H1 (cell line): ENCODE results near the gene P2RX6. TPM values are rescaled to one million over a fixed set of nuclear protein-coding genes. Genes with fewer than 3 reads are reported as not detected.

ENCODE experiments used
- CTCF ChIA-PET: fragments of 300-600 bp; sonication (Branson Sonifier 250); formaldehyde crosslinking; loops from one replicate; lab custom pipeline; 2021; ENCODE audit not compliant: partially characterized antibody; lab: Charles Lee
- POLR2A ChIA-PET: fragments of 300-600 bp; sonication (Branson Sonifier 250); formaldehyde crosslinking; loops from one replicate; lab custom pipeline; 2021; ENCODE audit warnings: inconsistent platforms; ENCODE audit not compliant: partially characterized antibody; lab: Charles Lee
- DNase-seq, 2 experiments: peaks; one replicate each; pipeline versions ENCODE4 v3.0.0 to v3.0.0-alpha.2; 2010 to 2022; ENCODE audit warnings: low spot score in 2 of 2, low read depth in 1 of 2, mixed read lengths in 1 of 2
- FAIRE-seq: peaks from 2 replicates; lab custom pipeline; 2011; peaks lifted over from hg19 to GRCh38; lab: Jason Lieb, UNC
- H2AFZ ChIP-seq: 2 replicates; pipeline ENCODE4 v1.8.1; 2012; ENCODE audit warnings: low read length, inconsistent platforms
- H2AK5ac ChIP-seq: 2 replicates; pipeline ENCODE4 v1.6.1; 2013; ENCODE audit warnings: low read depth, low read length
- H2BK120ac ChIP-seq: replicated peaks from 2 replicates; pipeline ENCODE3; 2013; ENCODE audit warnings: low read depth, low read length, inconsistent platforms
- H2BK12ac ChIP-seq: 2 replicates; pipeline ENCODE4 v1.6.1; 2013; ENCODE audit warnings: low read depth, low read length
- H2BK15ac ChIP-seq: 2 replicates; pipeline ENCODE4 v1.6.1; 2013; ENCODE audit warnings: low read length
- H2BK20ac ChIP-seq: 2 replicates; pipeline ENCODE4 v1.6.1; 2013; ENCODE audit warnings: low read length
- H2BK5ac ChIP-seq: 2 replicates; pipeline ENCODE4 v1.6.1; 2013; ENCODE audit warnings: low read depth, low read length
- H3K14ac ChIP-seq: 2 replicates; pipeline ENCODE4 v1.6.1; 2013; ENCODE audit warnings: inconsistent platforms; ENCODE audit not compliant: insufficient read length
- H3K18ac ChIP-seq: 2 replicates; pipeline ENCODE4 v1.6.1; 2013; ENCODE audit warnings: low read length; ENCODE audit errors: extremely low read depth
- H3K23ac ChIP-seq: 2 replicates; pipeline ENCODE4 v1.6.1; 2013; ENCODE audit warnings: inconsistent platforms; ENCODE audit not compliant: insufficient read length
- H3K23me2 ChIP-seq: 2 replicates; pipeline ENCODE4 v1.6.1; 2013; ENCODE audit warnings: low read depth, low read length
- H3K27ac ChIP-seq: 2 replicates; pipeline ENCODE4 v1.6.1; 2011; ENCODE audit warnings: low read depth, low read length, inconsistent platforms
- H3K27me3 ChIP-seq, 4 experiments: replicated peaks in 1 of 4; 1 replicate in 1 of 4; 2 replicates in 3 of 4; pipeline versions ENCODE4 v1.6.1 to v1.8.1; 2011 to 2013; ENCODE audit warnings: low read length in 3 of 4, mild to moderate bottlenecking in 3 of 4, inconsistent platforms in 2 of 4, mixed read lengths in 2 of 4, moderate library complexity in 1 of 4; ENCODE audit not compliant: control insufficient read depth in 3 of 4, insufficient read depth in 3 of 4; ENCODE audit errors: extremely low read depth in 1 of 4
- H3K36me3 ChIP-seq, 4 experiments: 2 replicates each; pipeline versions ENCODE4 v1.6.1 to v1.8.1; 2011 to 2013; ENCODE audit warnings: mild to moderate bottlenecking in 4 of 4, low read length in 3 of 4, moderate library complexity in 2 of 4, control low read depth in 1 of 4, inconsistent platforms in 1 of 4; ENCODE audit not compliant: insufficient read depth in 4 of 4, control insufficient read depth in 2 of 4
- H3K4ac ChIP-seq: replicated peaks from 2 replicates; pipeline ENCODE3; 2013; ENCODE audit warnings: low read length, low read depth, mixed read lengths, inconsistent platforms; ENCODE audit not compliant: insufficient read length
- H3K4me1 ChIP-seq, 4 experiments: replicated peaks in 1 of 4; 1 replicate in 1 of 4; 2 replicates in 3 of 4; pipeline versions ENCODE4 v1.6.1 to v1.8.1; 2011 to 2013; ENCODE audit warnings: low read length in 3 of 4, inconsistent platforms in 2 of 4, mixed read lengths in 1 of 4; ENCODE audit not compliant: insufficient read depth in 4 of 4, control insufficient read depth in 3 of 4
- H3K4me2 ChIP-seq, 2 experiments: 2 replicates each; pipeline versions ENCODE4 v1.6.1 to v1.8.1; 2011 to 2013; ENCODE audit warnings: low read depth in 2 of 2, low read length in 2 of 2, control low read depth in 1 of 2, inconsistent platforms in 1 of 2, mild to moderate bottlenecking in 1 of 2; ENCODE audit not compliant: insufficient read depth in 1 of 2
- H3K4me3 ChIP-seq, 4 experiments: fragments of 200-600, 300-600 bp in 1 of 4; sonication (generic), shearing (Covaris generic), sonication (Bioruptor Twin) in 1 of 4; 2 replicates each; pipeline versions ENCODE4 v1.5.1 to v1.8.1; 2011 to 2016; ENCODE audit warnings: low read length in 4 of 4, low read depth in 3 of 4, control low read depth in 2 of 4, inconsistent platforms in 2 of 4, mild to moderate bottlenecking in 2 of 4, mixed read lengths in 1 of 4, moderate library complexity in 1 of 4; ENCODE audit not compliant: insufficient read depth in 2 of 4; ENCODE audit errors: extremely low read depth in 1 of 4
- H3K56ac ChIP-seq: replicated peaks from 2 replicates; pipeline ENCODE3; 2013; ENCODE audit warnings: low read depth, mild to moderate bottlenecking, mixed read lengths, low read length, inconsistent platforms; ENCODE audit not compliant: insufficient read length
- H3K79me1 ChIP-seq: 2 replicates; pipeline ENCODE4 v1.6.1; 2013; ENCODE audit warnings: low read depth, low read length, control low read depth
- H3K79me2 ChIP-seq, 2 experiments: 2 replicates each; pipeline versions ENCODE4 v1.6.1 to v1.8.1; 2012 to 2013; ENCODE audit warnings: low read length in 2 of 2, mild to moderate bottlenecking in 2 of 2, inconsistent platforms in 1 of 2; ENCODE audit not compliant: insufficient read depth in 2 of 2, control insufficient read depth in 1 of 2
- H3K9ac ChIP-seq, 4 experiments: replicated peaks in 1 of 4; 1 replicate in 1 of 4; 2 replicates in 3 of 4; pipeline versions ENCODE4 v1.6.1 to v1.8.1; 2011 to 2013; ENCODE audit warnings: low read depth in 3 of 4, low read length in 3 of 4, control low read depth in 2 of 4, mild to moderate bottlenecking in 2 of 4, moderate library complexity in 2 of 4, inconsistent platforms in 1 of 4; ENCODE audit errors: extremely low read depth in 1 of 4
- H3K9me3 ChIP-seq, 2 experiments: 2 replicates each; pipeline versions ENCODE4 v1.6.1 to v1.8.1; 2012 to 2013; ENCODE audit warnings: mild to moderate bottlenecking in 2 of 2, moderate library complexity in 2 of 2, control low read depth in 1 of 2, inconsistent platforms in 1 of 2, low read depth in 1 of 2, low read length in 1 of 2, mixed read lengths in 1 of 2; ENCODE audit not compliant: insufficient read depth in 2 of 2
- H4K20me1 ChIP-seq, 2 experiments: replicated peaks in 1 of 2; 2 replicates each; pipeline versions ENCODE3 to v1.8.1; 2011 to 2013; ENCODE audit warnings: inconsistent platforms in 2 of 2, low read length in 2 of 2, mild to moderate bottlenecking in 1 of 2; ENCODE audit not compliant: insufficient read depth in 2 of 2, control insufficient read depth in 1 of 2
- H4K5ac ChIP-seq: 2 replicates; pipeline ENCODE4 v1.6.1; 2013; ENCODE audit warnings: low read length, low read depth, mixed read lengths, inconsistent platforms; ENCODE audit not compliant: insufficient read length
- H4K8ac ChIP-seq: 2 replicates; pipeline ENCODE4 v1.8.0; 2013; ENCODE audit warnings: mild to moderate bottlenecking, moderate library complexity, low read length, inconsistent platforms; ENCODE audit not compliant: insufficient read depth; ENCODE audit errors: extremely low read depth
- H4K91ac ChIP-seq: replicated peaks from 2 replicates; pipeline ENCODE3; 2013; ENCODE audit warnings: low read length, mixed read lengths, inconsistent platforms; ENCODE audit not compliant: insufficient read length
- CBX8 ChIP-seq: fragments of 300-800, 300-1000 bp; sonication (generic); IDR thresholded peaks from 2 replicates; pipeline ENCODE4 v1.7.1; 2016; ENCODE audit warnings: low read depth, low read length, borderline replicate concordance
- CEBPB ChIP-seq: IDR thresholded peaks from 2 replicates; pipeline ENCODE4 v1.6.1; 2012; ENCODE audit warnings: low read depth, low read length
- CTBP2 ChIP-seq: IDR thresholded peaks from 2 replicates; pipeline ENCODE4 v1.7.0; 2011; ENCODE audit warnings: borderline replicate concordance, mild to moderate bottlenecking, moderate library complexity, mixed read lengths, low read length; ENCODE audit not compliant: insufficient read depth, insufficient read length
- CTCF ChIP-seq, 3 experiments: IDR thresholded peaks; 1 replicate in 2 of 3; 2 replicates in 1 of 3; pipeline versions ENCODE4 v1.5.1 to v1.6.1; 2011; ENCODE audit warnings: low read length in 3 of 3, mild to moderate bottlenecking in 3 of 3, inconsistent platforms in 2 of 3, low read depth in 1 of 3, moderate library complexity in 1 of 3; ENCODE audit not compliant: insufficient read depth in 1 of 3; ENCODE audit errors: control extremely low read depth in 1 of 3
- EP300 ChIP-seq, 2 experiments: IDR thresholded peaks; 1 replicate in 1 of 2; 2 replicates in 1 of 2; pipeline ENCODE4 v1.6.1; 2011 to 2012; ENCODE audit warnings: low read depth in 2 of 2, low read length in 2 of 2, mild to moderate bottlenecking in 2 of 2, borderline replicate concordance in 1 of 2, inconsistent platforms in 1 of 2, moderate library complexity in 1 of 2
- HDAC2 ChIP-seq, 2 experiments: fragments of 300-600 bp in 1 of 2; sonication (generic) in 1 of 2; IDR thresholded peaks; 2 replicates each; pipeline ENCODE4 v1.6.1; 2011 to 2012; ENCODE audit warnings: low read depth in 2 of 2, low read length in 2 of 2, mild to moderate bottlenecking in 2 of 2, moderate library complexity in 2 of 2, borderline replicate concordance in 1 of 2, inconsistent platforms in 1 of 2
- POLR2A ChIP-seq, 2 experiments: IDR thresholded peaks; 1 replicate in 1 of 2; 2 replicates in 1 of 2; pipeline ENCODE4 v1.6.1; 2011; ENCODE audit warnings: low read depth in 2 of 2, low read length in 2 of 2, mild to moderate bottlenecking in 2 of 2; ENCODE audit errors: control extremely low read depth in 1 of 2
- SP4 ChIP-seq: IDR thresholded peaks from 2 replicates; pipeline ENCODE4 v1.6.1; 2012; ENCODE audit warnings: low read length, inconsistent platforms
- SUZ12 ChIP-seq: fragments of 200-600 bp; sonication (generic); IDR thresholded peaks from 2 replicates; pipeline ENCODE4 v1.6.1; 2012; ENCODE audit warnings: mild to moderate bottlenecking, inconsistent platforms, low read length, moderate library complexity, mixed read lengths
- ZNF274 ChIP-seq: IDR thresholded peaks from 2 replicates; pipeline ENCODE4 v1.7.0; 2012; ENCODE audit warnings: low read length, borderline replicate concordance; ENCODE audit errors: extremely low read depth
- WGBS, 2 experiments: shearing (Covaris generic) in 1 of 2; methylation state at CpG; one replicate each; pipeline versions ENCODE4 v1.1.6 to v1.1.7; 2013 to 2015; ENCODE audit warnings: low lambda C conversion rate in 2 of 2, mixed read lengths in 2 of 2, inconsistent platforms in 1 of 2, low coverage in 1 of 2, missing lambda C conversion rate in 1 of 2; ENCODE audit not compliant: insufficient replicate concordance in 2 of 2, insufficient coverage in 1 of 2, insufficient read length in 1 of 2; ENCODE audit errors: extremely low coverage in 1 of 2, missing lambda C conversion rate in 1 of 2; 5-methylcytosine and 5-hydroxymethylcytosine counted together
- polyA plus RNA-seq, 7 experiments: library from polyadenylated mRNA; depleted of rRNA in 3 of 7; stranded (reverse) in 5 of 7; unstranded in 2 of 7; fragments of >200 nt in 5 of 7; fragments of 200-250 nt in 2 of 7; gene quantifications; 1 replicate in 5 of 7; 2 replicates in 1 of 7; 4 replicates in 1 of 7; pipeline versions ENCODE4 v1.2.1 to v1.2.3, GENCODE V29; 2011 to 2013; ENCODE audit warnings: missing spikeins in 2 of 7, mixed read lengths in 2 of 7
- total RNA-seq: library from RNA; stranded (reverse); fragmentation: NEBNext Ultra II Directional; extraction: Animal tissue kit (Norgen Biotek cat#: 25700); gene quantifications from 2 replicates; pipeline ENCODE4 v1.2.1, GENCODE V29; 2021

Gene P2RX6
- total and polyA plus RNA-seq, 2 of the 8 experiments (the other 6 are each of a cell fraction or from before 2014, with no cell fraction given): 0.09 TPM; not detected in 1

- H4K5ac ChIP-seq: no peak overlapping the region
- no peaks in the 10 kb centered on the region for H3K9me3 ChIP-seq
- peaks cover 6% of the 10 kb centered on the region; the same call in 1 of the 2 replicates for H3K23me2 ChIP-seq
- no peak overlapping the region for H3K23ac ChIP-seq
- ChIA-PET POLR2A (interaction anchor here (1.1 kb wide), 1 partner anchor 80 kb away, joined by 5 read pairs; the partner anchor contains the start of gene AIFM3), CTCF (interaction anchor here (0.6 to 3.9 kb wide), 8 partner anchors 9 to 108 kb away, joined by 3 to 18 read pairs (median 3); partner anchors contain the start of gene SLC7A4)
- no peaks in the 10 kb centered on the region for H3K36me3 ChIP-seq
- H2AK5ac ChIP-seq: no peak overlapping the region
- H3K4me1 ChIP-seq: peaks cover 2 to 18% (median 5%) of the 10 kb centered on the region in 4 experiments; a peak in 5 of 7 replicates
- H3K4me2 ChIP-seq: no peak overlapping the region; a peak in 1 of 4 replicates
- H2BK120ac ChIP-seq: no peak overlapping the region
- no peak overlapping the region for H3K9ac ChIP-seq
- WGBS, 2 experiments: 90% methylated on average over 14 of the region's 14 CpGs; no CpG with 5 or more reads in 1 of the 2 experiments
- no peak overlapping the region for H2BK5ac ChIP-seq
- H3K79me1 ChIP-seq: no peaks in the 10 kb centered on the region
- FAIRE-seq (no peak), DNase-seq (no peak)
- no peak overlapping the region for H4K91ac ChIP-seq
- H2BK20ac ChIP-seq: no peak overlapping the region
- no peak overlapping the region for H2BK12ac ChIP-seq
- H3K18ac ChIP-seq: no peak overlapping the region
- H3K4ac ChIP-seq: no peak overlapping the region
- no peak overlapping the region for H3K14ac ChIP-seq
- H3K79me2 ChIP-seq: no peaks in the 10 kb centered on the region
- H3K4me3 ChIP-seq: no peak overlapping the region
- no peak overlapping the region for H3K27ac ChIP-seq
- no peak overlapping the region for H4K8ac ChIP-seq
- no peak overlapping the region for H3K56ac ChIP-seq
- no peaks in the 10 kb centered on the region for H4K20me1 ChIP-seq
- H2BK15ac ChIP-seq: no peak overlapping the region
- peaks cover 0 to 7% (median 2%) of the 10 kb centered on the region in 4 experiments; a peak in 3 of 7 replicates for H3K27me3 ChIP-seq
- H2AFZ ChIP-seq: no peak overlapping the region
- no peak for TF ChIP-seq POLR2A (IDR thresholded peaks at IDR 0.05; ENCODE audit: control extremely low read depth in 1 of 2, low read depth in 2 of 2, low read length in 2 of 2)
- no peak for TF ChIP-seq SUZ12
- TF ChIP-seq ZNF274: no peak
- TF ChIP-seq SP4: no peak
- no peak for TF ChIP-seq CTBP2
- TF ChIP-seq HDAC2 (IDR thresholded peaks at IDR 0.05; ENCODE audit: borderline replicate concordance in 1 of 2, low read depth in 2 of 2, low read length in 2 of 2): no peak
- no peak for TF ChIP-seq CTCF (IDR thresholded peaks at IDR 0.05; ENCODE audit: control extremely low read depth in 1 of 3, insufficient read depth in 1 of 3, low read depth in 1 of 3, low read length in 3 of 3)
- TF ChIP-seq EP300 (IDR thresholded peaks at IDR 0.05; ENCODE audit: borderline replicate concordance in 1 of 2, low read depth in 2 of 2, low read length in 2 of 2): no peak
- TF ChIP-seq CEBPB: no peak
- TF ChIP-seq CBX8: no peak
Observed at GRCh38 chr22:21047035-21047661, 32.2 kb downstream of the P2RX6 start.
